Choroid plexus epithelial cell (primary cell): ENCODE results near the gene ARHGAP8.

Experiments used
- DNase-seq: peaks from one replicate; pipeline ENCODE4 v3.0.0-alpha.2; 2010; ENCODE audit warnings: low read depth
- H3K4me3 ChIP-seq: 2 replicates; pipeline ENCODE4 v1.5.1; 2011; ENCODE audit warnings: low read depth, mild to moderate bottlenecking, control low read depth, low read length, moderate library complexity
- TF ChIP-seq, protein P1 (sequence below): conservative IDR thresholded peaks from 2 replicates; pipeline ENCODE4 v1.5.1; 2011; ENCODE audit warnings: low read depth, mild to moderate bottlenecking, control low read depth, inconsistent platforms, low read length, moderate library complexity

Gene ARHGAP8

DNA sequence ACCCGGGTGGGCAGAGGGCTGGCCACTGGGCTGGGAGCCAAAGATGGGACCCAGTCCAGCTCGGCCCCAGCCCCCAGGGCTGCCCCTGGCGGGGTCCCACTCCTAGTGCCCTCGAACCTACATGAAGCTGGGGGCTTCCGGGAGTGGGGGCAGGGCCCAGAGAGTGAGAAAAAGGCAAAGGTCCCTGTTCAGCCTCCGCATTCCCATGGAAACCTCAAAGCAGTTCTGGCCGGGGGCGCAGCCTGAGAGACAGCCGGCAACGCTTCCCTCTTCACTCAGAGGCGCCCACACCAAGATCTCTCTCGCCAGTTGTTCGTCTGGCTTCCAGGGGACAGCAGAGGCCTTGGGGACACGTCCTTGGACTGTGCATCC, 22.4 kb upstream of the ARHGAP8 start:
- peak; percentile 19 for DNase-seq
- peak overlapping the region; percentile 13 for H3K4me3 ChIP-seq
- TF ChIP-seq, protein P1, sequence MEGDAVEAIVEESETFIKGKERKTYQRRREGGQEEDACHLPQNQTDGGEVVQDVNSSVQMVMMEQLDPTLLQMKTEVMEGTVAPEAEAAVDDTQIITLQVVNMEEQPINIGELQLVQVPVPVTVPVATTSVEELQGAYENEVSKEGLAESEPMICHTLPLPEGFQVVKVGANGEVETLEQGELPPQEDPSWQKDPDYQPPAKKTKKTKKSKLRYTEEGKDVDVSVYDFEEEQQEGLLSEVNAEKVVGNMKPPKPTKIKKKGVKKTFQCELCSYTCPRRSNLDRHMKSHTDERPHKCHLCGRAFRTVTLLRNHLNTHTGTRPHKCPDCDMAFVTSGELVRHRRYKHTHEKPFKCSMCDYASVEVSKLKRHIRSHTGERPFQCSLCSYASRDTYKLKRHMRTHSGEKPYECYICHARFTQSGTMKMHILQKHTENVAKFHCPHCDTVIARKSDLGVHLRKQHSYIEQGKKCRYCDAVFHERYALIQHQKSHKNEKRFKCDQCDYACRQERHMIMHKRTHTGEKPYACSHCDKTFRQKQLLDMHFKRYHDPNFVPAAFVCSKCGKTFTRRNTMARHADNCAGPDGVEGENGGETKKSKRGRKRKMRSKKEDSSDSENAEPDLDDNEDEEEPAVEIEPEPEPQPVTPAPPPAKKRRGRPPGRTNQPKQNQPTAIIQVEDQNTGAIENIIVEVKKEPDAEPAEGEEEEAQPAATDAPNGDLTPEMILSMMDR, result no peak

DNA sequence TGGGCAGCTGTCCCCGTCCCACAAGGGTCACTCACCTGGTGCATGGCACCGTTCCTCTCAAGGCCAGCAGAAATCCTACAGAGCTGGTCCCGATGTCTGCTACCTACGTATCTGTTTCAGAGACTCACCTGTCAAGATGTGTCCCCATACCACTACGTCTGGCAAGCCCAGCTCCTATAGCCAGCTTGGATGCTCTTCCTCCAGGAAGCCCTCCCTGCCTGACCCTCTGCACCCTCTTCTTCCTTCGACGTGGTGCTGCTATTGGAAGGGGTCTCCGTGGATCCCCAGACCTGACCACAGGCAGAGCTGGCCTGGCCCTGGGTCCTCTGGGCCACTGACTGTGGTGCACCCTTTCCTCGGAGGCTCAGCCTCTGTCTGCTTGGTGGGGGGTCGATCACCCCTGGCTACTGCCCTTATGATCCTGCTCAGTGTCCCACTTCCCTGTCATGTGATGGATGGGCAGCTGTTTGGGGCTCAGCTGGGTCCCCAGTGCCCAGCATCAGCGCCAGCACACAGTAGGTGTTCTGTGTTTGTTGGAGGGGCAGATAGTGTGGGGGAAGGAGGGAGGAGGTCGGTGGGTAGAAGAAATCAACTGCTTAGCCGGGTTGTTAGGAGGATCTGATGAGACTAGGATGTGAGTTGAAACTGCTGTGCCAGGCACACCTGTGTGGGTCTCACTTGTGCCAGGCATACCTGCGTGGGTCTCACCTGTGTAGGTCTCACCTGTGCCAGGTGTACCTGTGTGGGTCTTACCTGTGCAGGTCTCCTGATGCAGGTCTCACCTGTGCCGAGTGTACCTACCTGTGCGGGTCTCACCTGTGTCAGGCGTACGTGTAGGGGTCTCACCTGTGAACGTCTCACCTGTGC, 21.7 kb upstream of the ARHGAP8 start:
- TF ChIP-seq, protein P1, result no peak
- no peak for DNase-seq

DNA sequence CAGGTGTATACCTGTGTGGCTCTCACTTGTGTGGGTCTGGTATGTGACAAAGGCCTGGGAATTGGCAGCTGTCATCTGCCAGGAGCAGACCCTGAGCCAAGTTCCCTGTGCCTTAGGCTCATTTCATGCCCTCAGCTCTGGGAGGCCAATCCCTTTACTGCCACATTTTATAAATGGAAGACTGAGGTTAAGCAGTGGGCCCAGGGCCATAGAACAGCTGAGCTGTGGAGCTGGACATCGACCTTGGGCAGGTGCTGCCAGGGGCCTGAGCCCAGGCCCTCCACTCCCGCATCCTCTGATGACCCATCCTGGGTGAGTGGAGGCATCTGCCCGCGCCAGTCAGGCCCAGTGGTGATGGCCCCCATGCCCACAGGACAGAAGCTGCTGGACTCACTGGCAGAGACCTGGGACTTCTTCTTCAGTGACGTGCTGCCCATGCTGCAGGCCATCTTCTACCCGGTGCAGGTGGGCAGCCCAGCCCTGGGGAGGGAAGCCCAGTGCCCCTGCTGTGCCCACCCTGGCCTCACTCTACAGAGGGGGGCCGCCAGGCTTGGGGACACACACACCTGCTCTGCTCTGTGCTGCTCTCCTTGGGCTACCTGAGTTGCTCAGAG, 20.9 kb upstream of the ARHGAP8 start:
- TF ChIP-seq, protein P1, result no peak
- no peak for DNase-seq
- H3K4me3 ChIP-seq, result no peak overlapping the region

More for the DNA sequence above, 21.7 kb upstream of the ARHGAP8 start:
- no peak overlapping the region for H3K4me3 ChIP-seq

DNA sequence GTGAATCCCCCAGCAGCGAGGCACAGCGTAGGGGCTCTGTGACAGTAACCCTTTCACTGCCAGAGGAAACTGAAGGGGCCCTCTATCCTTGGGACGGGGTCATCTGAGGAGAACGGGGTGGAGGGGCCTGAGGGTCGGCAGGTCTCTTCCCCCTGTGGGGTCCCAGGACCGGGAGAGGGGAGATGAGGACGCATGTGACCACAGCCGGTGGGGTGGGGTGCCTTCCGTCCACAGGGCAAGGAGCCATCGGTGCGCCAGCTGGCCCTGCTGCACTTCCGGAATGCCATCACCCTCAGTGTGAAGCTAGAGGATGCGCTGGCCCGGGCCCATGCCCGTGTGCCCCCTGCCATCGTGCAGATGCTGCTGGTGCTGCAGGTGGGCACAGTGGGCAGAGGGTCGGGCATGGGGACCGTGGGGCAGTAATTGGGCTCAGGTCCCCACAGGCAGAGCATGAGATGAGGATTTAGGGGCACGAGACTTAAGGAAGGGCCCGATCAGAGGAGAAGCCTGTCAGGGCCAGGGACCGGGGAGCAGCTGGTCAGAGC, 20.3 kb upstream of the ARHGAP8 start:
- TF ChIP-seq, protein P1, result no peak
- no peak for DNase-seq
- no peak overlapping the region for H3K4me3 ChIP-seq

DNA sequence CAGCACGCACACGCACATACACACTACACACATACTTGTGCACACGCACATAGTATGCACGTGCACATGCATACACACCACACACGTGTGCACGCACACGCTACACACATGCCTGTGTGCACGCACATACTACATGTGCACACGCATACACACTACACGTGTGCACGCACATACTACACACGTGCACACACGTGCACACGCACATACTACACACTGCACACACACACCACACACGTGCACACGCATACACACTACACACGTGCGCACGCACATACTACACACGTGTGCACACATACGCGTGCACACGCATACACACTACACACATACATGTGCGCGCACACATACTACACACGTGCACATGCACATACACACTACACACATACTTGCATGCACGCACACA, 19.7 kb upstream of the ARHGAP8 start:
- TF ChIP-seq, protein P1, result no peak
- no peak for DNase-seq

DNA sequence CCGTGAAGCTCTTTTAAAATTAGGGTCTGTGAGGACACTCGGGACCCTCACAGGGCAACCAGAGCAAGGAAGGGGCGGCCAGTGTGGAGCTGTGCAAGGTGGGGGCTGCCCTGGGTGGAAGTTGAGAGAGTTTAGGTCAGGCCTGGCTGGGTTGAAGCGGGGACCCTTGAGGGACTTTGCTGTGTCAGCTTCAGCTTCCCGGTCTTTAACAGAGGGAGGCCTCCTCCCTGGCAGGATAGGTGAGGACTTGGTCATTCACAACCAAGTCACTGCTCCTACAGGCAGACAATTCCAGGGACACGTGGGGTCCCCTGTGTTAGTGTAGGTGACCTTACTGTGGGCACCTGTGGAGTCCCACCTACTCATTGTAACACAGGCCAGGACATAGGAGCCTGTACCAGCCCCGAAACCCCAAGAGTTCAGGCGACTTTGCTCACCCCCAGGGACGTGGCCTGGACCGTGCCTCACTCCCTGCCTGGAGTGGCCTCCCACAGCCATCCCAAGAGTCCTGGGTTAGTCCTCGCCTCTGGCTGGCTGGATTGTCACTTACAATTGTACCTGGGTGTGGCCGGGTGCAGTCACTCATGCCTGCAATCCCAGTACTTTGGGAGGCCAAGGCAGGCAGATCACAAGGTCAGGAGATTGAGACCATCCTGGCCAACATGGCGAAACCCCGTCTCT, 18.8 kb upstream of the ARHGAP8 start:
- TF ChIP-seq, protein P1, result no peak
- no peak overlapping the region for H3K4me3 ChIP-seq
- no peak for DNase-seq

More for the DNA sequence above, 19.7 kb upstream of the ARHGAP8 start:
- H3K4me3 ChIP-seq, result no peak overlapping the region
